CD8-positive, alpha-beta memory T cell (primary cell): ENCODE results near the gene WFDC1. TPM values are rescaled to one million over a fixed set of nuclear protein-coding genes. Genes with fewer than 3 reads are reported as not detected.

ENCODE experiments used
- CTCF ChIA-PET: fragments of 350-600 bp; sonication (Branson Sonifier 250); formaldehyde crosslinking; loops from one replicate; lab custom pipeline; 2021; ENCODE audit warnings: antibody characterized with exemption; lab: Charles Lee
- POLR2A ChIA-PET: fragments of 350-600 bp; sonication (Branson Sonifier 250); formaldehyde crosslinking; loops from one replicate; lab custom pipeline; 2021; ENCODE audit warnings: antibody characterized with exemption; lab: Charles Lee
- DNase-seq, 5 donors: peaks; one replicate each; pipeline versions ENCODE4 v3.0.0 to v3.0.0-alpha.2; 2020 to 2022; ENCODE audit warnings: mixed read lengths in 1 of 5
- H3K27ac ChIP-seq: one replicate; pipeline ENCODE4 v1.7.0; 2013; ENCODE audit warnings: low read depth, mild to moderate bottlenecking, low read length, moderate library complexity
- H3K27me3 ChIP-seq: 2 replicates; pipeline ENCODE4 v1.7.0; 2013; ENCODE audit warnings: low read length, mild to moderate bottlenecking; ENCODE audit not compliant: insufficient read depth, poor library complexity, severe bottlenecking
- H3K36me3 ChIP-seq: 2 replicates; pipeline ENCODE4 v1.7.0; 2013; ENCODE audit warnings: mild to moderate bottlenecking, low read length, moderate library complexity; ENCODE audit not compliant: insufficient read depth
- H3K4me1 ChIP-seq: 2 replicates; pipeline ENCODE4 v1.7.0; 2013; ENCODE audit warnings: mild to moderate bottlenecking, low read length, moderate library complexity; ENCODE audit not compliant: insufficient read depth
- H3K4me3 ChIP-seq: 2 replicates; pipeline ENCODE4 v1.7.0; 2013; ENCODE audit warnings: mild to moderate bottlenecking, low read length
- H3K9me3 ChIP-seq: 2 replicates; pipeline ENCODE4 v1.7.0; 2013; ENCODE audit warnings: mild to moderate bottlenecking, low read length
- H3K27ac Mint-ChIP-seq, 8 donors: one replicate each; pipeline ENCODE4 v1.8.0; 2020 to 2021; ENCODE audit warnings: mixed read lengths in 8 of 8, mild to moderate bottlenecking in 6 of 8, inconsistent platforms in 3 of 8, moderate library complexity in 3 of 8
- H3K27me3 Mint-ChIP-seq, 2 donors: one replicate each; pipeline ENCODE4 v1.8.0; 2020 to 2021; ENCODE audit warnings: mixed read lengths in 2 of 2, mild to moderate bottlenecking in 1 of 2, moderate library complexity in 1 of 2
- H3K36me3 Mint-ChIP-seq, 3 donors: one replicate each; pipeline ENCODE4 v1.8.0; 2020 to 2021; ENCODE audit warnings: mixed read lengths in 3 of 3, inconsistent platforms in 1 of 3, mild to moderate bottlenecking in 1 of 3
- H3K4me1 Mint-ChIP-seq, 3 donors: one replicate each; pipeline ENCODE4 v1.8.0; 2020 to 2021; ENCODE audit warnings: mixed read lengths in 3 of 3, inconsistent platforms in 1 of 3, mild to moderate bottlenecking in 1 of 3
- H3K4me3 Mint-ChIP-seq, 7 donors: one replicate each; pipeline ENCODE4 v1.8.0; 2020 to 2021; ENCODE audit warnings: mixed read lengths in 7 of 7, mild to moderate bottlenecking in 6 of 7, moderate library complexity in 4 of 7, inconsistent platforms in 2 of 7
- H3K9me3 Mint-ChIP-seq, 5 donors: one replicate each; pipeline ENCODE4 v1.8.0; 2020 to 2022; ENCODE audit warnings: mixed read lengths in 5 of 5, mild to moderate bottlenecking in 3 of 5, moderate library complexity in 2 of 5, inconsistent platforms in 1 of 5
- polyA plus RNA-seq: library from polyadenylated mRNA; unstranded; fragments of 300-500 nt; fragmentation: Illumina TruSeq; gene quantifications from one replicate; pipeline ENCODE4 v1.2.3, GENCODE V29; 2021
- total RNA-seq, 2 experiments: library from RNA; stranded (reverse); gene quantifications; one replicate each; pipeline ENCODE4 v1.2.3, GENCODE V29; 2021

The WFDC1 gene
- total and polyA plus RNA-seq, 3 experiments from 2014 or later = not detected

DNA sequence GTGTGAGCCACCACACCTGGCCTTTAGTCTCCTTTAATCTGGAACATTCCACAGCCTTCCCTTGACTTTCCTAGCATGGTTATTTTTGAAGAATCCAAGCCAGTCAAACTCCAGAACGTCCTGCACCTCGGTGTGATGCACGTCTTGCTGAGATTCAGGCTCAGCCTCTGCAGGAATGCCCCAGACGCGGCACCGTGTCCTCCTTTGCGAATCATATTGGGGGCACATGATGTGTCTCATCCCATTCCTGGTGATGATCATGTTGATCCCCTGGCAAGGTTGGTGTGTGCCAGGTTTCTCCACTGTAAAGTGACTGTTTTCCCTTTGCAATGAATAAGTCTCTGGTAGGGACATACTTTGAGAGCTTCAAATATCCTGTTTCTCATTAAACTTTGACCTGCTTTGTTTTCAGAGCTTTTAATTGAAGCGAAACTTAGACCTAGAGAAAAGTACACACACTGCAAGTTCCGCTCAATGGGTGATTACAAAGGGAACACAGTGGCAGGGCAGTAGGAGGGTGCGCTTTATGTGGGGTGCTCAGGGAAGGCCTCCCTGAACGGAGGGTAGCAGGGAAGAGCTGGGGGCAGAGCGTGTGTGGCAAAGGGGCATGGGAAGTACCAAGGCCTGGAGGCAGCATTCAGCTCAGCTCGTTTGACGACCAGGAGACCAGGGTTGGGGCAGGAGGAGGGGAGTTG lies 64.1 kb downstream of the WFDC1 start:
- no peaks in the 10 kb centered on the region for H3K9me3 Mint-ChIP-seq
- Histone ChIP-seq H3K27me3 (no peaks in the 10 kb centered on the region), H3K27ac (no peak overlapping the region), H3K4me1 (peaks cover 7% of the 10 kb centered on the region), H3K4me3 (no peak overlapping the region), H3K36me3 (no peaks in the 10 kb centered on the region), H3K9me3 (no peaks in the 10 kb centered on the region)
- CTCF ChIA-PET = no interaction called here
- peaks cover 7 to 23% (median 13%) of the 10 kb centered on the region in 3 donors for H3K4me1 Mint-ChIP-seq
- H3K36me3 Mint-ChIP-seq = no peaks in the 10 kb centered on the region
- DNase-seq = no peak
- H3K27me3 Mint-ChIP-seq = peaks cover 2 to 22% of the 10 kb centered on the region in 2 donors
- H3K27ac Mint-ChIP-seq = no peak overlapping the region
- POLR2A ChIA-PET = no interaction called here
- H3K4me3 Mint-ChIP-seq = no peak overlapping the region

DNA sequence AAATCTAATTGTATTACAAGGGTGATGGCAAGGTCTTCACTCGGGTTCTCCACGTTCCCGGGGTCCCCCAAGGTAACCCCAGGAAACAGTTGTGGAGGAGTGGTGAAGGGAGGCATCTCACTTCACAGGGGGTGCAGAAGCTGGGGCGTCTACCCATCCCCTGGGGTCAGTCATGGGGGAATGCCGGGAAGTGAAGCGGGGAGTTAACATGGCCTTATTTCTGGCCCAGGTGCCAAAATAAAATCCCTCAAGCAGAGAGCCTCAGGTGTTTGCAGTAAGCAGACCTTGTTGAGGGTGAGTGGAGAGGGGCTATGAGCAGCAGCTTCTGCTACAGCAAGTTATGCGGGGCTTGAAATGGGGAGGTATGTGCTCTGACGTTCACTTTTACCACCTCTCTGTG lies 64.6 kb downstream of the WFDC1 start:
- no peak for DNase-seq
- Histone ChIP-seq H3K27me3 (no peaks in the 10 kb centered on the region), H3K36me3 (no peaks in the 10 kb centered on the region), H3K4me3 (no peak overlapping the region), H3K9me3 (no peaks in the 10 kb centered on the region), H3K4me1 (peaks cover 7% of the 10 kb centered on the region), H3K27ac (no peak overlapping the region)
- no peak overlapping the region for H3K4me3 Mint-ChIP-seq
- peaks cover 7 to 23% (median 13%) of the 10 kb centered on the region in 3 donors for H3K4me1 Mint-ChIP-seq
- no peaks in the 10 kb centered on the region for H3K36me3 Mint-ChIP-seq
- H3K27me3 Mint-ChIP-seq = peaks cover 3 to 27% of the 10 kb centered on the region in 2 donors
- ChIA-PET CTCF (no interaction called here), POLR2A (no interaction called here)
- no peaks in the 10 kb centered on the region for H3K9me3 Mint-ChIP-seq
- no peak overlapping the region for H3K27ac Mint-ChIP-seq

DNA sequence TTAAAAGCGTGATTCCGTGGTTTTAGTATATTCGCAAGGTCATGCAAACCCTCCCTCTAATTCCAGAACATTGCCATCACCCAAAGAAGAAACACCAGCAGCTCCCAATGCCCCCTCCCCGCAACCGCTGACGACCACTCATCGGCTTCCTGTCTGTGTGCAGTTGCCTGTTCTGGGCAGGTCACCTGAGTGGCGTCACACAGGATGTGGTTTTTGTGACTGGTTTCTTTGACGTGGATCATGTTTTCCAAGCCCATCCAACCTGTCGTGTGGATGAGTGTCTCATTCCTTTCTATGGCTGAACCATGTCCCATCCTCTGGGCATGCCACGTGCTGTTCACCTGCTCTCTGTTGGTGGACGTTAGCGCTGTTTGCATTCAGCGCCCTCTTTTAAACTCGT lies 65.5 kb downstream of the WFDC1 start:
- H3K27me3 Mint-ChIP-seq = peaks cover 3 to 27% of the 10 kb centered on the region in 2 donors
- peak overlapping the region in 1 of 7 donors; percentile 26 for H3K4me3 Mint-ChIP-seq
- ChIA-PET POLR2A (no interaction called here), CTCF (no interaction called here)
- peak overlapping the region in 4 of 8 donors; percentile 14 to 77 (median 44) for H3K27ac Mint-ChIP-seq
- Histone ChIP-seq H3K36me3 (no peaks in the 10 kb centered on the region), H3K27me3 (no peaks in the 10 kb centered on the region), H3K27ac (no peak overlapping the region), H3K4me1 (peaks cover 7% of the 10 kb centered on the region), H3K4me3 (no peak overlapping the region), H3K9me3 (no peaks in the 10 kb centered on the region)
- H3K9me3 Mint-ChIP-seq = no peaks in the 10 kb centered on the region
- peaks cover 7 to 23% (median 13%) of the 10 kb centered on the region in 3 donors for H3K4me1 Mint-ChIP-seq
- H3K36me3 Mint-ChIP-seq = no peaks in the 10 kb centered on the region
- peak in 2 of 5 donors; percentile 7 to 45 for DNase-seq

GRCh38 chr16:84360748-84361147 lies 66.1 kb downstream of the WFDC1 start:
- Mint-ChIP-seq H3K4me3 (no peak overlapping the region), H3K9me3 (no peaks in the 10 kb centered on the region), H3K36me3 (no peaks in the 10 kb centered on the region), H3K27ac (peak overlapping the region in 2 of 8 donors; percentile 37 to 59), H3K27me3 (peaks cover 3 to 27% of the 10 kb centered on the region in 2 donors), H3K4me1 (peaks cover 7 to 23% (median 13%) of the 10 kb centered on the region in 3 donors)
- Histone ChIP-seq H3K27ac (no peak overlapping the region), H3K36me3 (no peaks in the 10 kb centered on the region), H3K4me1 (peaks cover 7% of the 10 kb centered on the region), H3K4me3 (no peak overlapping the region), H3K27me3 (no peaks in the 10 kb centered on the region), H3K9me3 (no peaks in the 10 kb centered on the region)
- POLR2A ChIA-PET = no interaction called here
- CTCF ChIA-PET = no interaction called here
- no peak for DNase-seq

DNA sequence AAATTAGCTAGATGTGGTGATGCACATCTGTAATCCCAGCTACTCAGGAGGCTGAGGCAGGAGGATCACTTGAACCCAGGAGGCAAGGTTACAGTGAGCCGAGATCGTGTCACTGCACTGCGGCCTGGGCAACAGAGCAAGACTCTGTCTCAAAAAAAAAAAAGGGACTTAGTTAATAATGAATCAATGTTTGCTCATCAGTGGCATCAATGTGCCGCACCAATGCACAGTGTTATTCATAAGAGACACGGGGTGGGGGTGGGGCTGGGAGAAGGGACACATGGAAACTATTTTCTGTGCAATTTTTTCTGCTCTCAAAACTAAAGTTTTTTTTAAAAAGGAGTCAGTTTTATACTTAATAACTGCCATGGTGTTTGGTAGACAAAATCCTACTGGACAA lies 66.9 kb downstream of the WFDC1 start:
- Mint-ChIP-seq H3K4me1 (peaks cover 7 to 23% (median 13%) of the 10 kb centered on the region in 3 donors), H3K27ac (peak overlapping the region in 1 of 8 donors; percentile 11), H3K9me3 (no peaks in the 10 kb centered on the region), H3K27me3 (peaks cover 6 to 34% of the 10 kb centered on the region in 2 donors), H3K36me3 (no peaks in the 10 kb centered on the region), H3K4me3 (no peak overlapping the region)
- H3K36me3 ChIP-seq = no peaks in the 10 kb centered on the region
- ChIA-PET CTCF (no interaction called here), POLR2A (no interaction called here)
- H3K4me1 ChIP-seq = peaks cover 7% of the 10 kb centered on the region
- no peak overlapping the region for H3K27ac ChIP-seq
- no peak overlapping the region for H3K4me3 ChIP-seq
- no peaks in the 10 kb centered on the region for H3K27me3 ChIP-seq
- no peaks in the 10 kb centered on the region for H3K9me3 ChIP-seq
- no peak for DNase-seq

- Histone ChIP-seq H3K4me1 (peaks cover 7% of the 10 kb centered on the region), H3K27ac (no peak overlapping the region), H3K4me3 (no peak overlapping the region), H3K27me3 (peaks cover under 1% of the 10 kb centered on the region), H3K36me3 (no peaks in the 10 kb centered on the region), H3K9me3 (no peaks in the 10 kb centered on the region)
- CTCF ChIA-PET = no interaction called here
- POLR2A ChIA-PET = no interaction called here
- H3K9me3 Mint-ChIP-seq = no peaks in the 10 kb centered on the region
- no peak for DNase-seq
- no peak overlapping the region for H3K4me3 Mint-ChIP-seq
- H3K27me3 Mint-ChIP-seq = peaks cover 8 to 43% of the 10 kb centered on the region in 2 donors
- peaks cover 7 to 23% (median 13%) of the 10 kb centered on the region in 3 donors for H3K4me1 Mint-ChIP-seq
- H3K27ac Mint-ChIP-seq = no peak overlapping the region
- no peaks in the 10 kb centered on the region for H3K36me3 Mint-ChIP-seq
These were observed 67.8 kb downstream of the WFDC1 start for GRCh38 chr16:84362471-84362941.

GRCh38 chr16:84366208-84366607 lies 71.5 kb downstream of the WFDC1 start:
- no peak for DNase-seq
- H3K9me3 ChIP-seq = no peaks in the 10 kb centered on the region
- no peaks in the 10 kb centered on the region for H3K4me1 ChIP-seq
- ChIA-PET CTCF (no interaction called here), POLR2A (no interaction called here)
- Mint-ChIP-seq H3K36me3 (no peaks in the 10 kb centered on the region), H3K9me3 (no peaks in the 10 kb centered on the region), H3K4me1 (peaks cover 2 to 8% (median 4%) of the 10 kb centered on the region in 3 donors), H3K27me3 (peaks cover 19 to 57% of the 10 kb centered on the region in 2 donors), H3K27ac (no peak overlapping the region), H3K4me3 (peak overlapping the region in 1 of 7 donors; percentile 1)
- peaks cover 19% of the 10 kb centered on the region for H3K27me3 ChIP-seq
- no peaks in the 10 kb centered on the region for H3K36me3 ChIP-seq
- no peak overlapping the region for H3K4me3 ChIP-seq
- H3K27ac ChIP-seq = no peak overlapping the region

DNA sequence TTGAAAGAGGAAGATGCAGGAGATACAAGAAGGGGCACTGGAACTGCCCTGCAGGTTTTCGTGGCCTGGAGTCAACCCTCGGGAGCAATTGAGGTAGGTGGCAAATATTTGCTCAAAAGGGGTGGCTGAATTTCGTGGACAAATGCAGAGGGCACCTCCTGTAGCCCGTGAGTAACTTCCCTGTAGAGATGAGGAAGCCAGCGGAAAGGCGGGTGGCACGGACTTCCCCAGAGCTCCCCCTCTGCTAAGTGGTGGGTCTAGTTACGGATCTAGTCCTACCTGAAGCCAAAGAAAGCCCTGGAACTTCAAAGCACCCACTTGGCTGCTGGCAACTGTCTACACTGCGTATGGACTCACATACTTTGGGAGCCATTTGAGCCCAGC lies 72.6 kb downstream of the WFDC1 start:
- Mint-ChIP-seq H3K27me3 (peaks cover 25 to 66% of the 10 kb centered on the region in 2 donors), H3K36me3 (peaks cover 0 to 1% (median 0%) of the 10 kb centered on the region in 3 donors), H3K4me1 (peaks cover 2 to 8% (median 4%) of the 10 kb centered on the region in 3 donors), H3K4me3 (no peak overlapping the region), H3K27ac (no peak overlapping the region), H3K9me3 (no peaks in the 10 kb centered on the region)
- no peaks in the 10 kb centered on the region for H3K9me3 ChIP-seq
- H3K27me3 ChIP-seq = peaks cover 19% of the 10 kb centered on the region
- no peaks in the 10 kb centered on the region for H3K4me1 ChIP-seq
- H3K27ac ChIP-seq = no peak overlapping the region
- H3K36me3 ChIP-seq = no peaks in the 10 kb centered on the region
- no peak for DNase-seq
- POLR2A ChIA-PET = no interaction called here
- H3K4me3 ChIP-seq = no peak overlapping the region
- CTCF ChIA-PET = no interaction called here
